GM21528 (cell line): Measurements from ENCODE around the gene MFRP.

ENCODE experiments used
- ATAC-seq: cut with Tn5 transposase; IDR thresholded peaks from one replicate; pipeline ENCODE4 v1.9.1; 2021; ENCODE audit warnings: mild to moderate bottlenecking, moderate library complexity; ENCODE audit not compliant: unreplicated experiment, low FRiP score

MFRP gene

GRCh38 chr11:119319136-119319699 lies 27.3 kb downstream of the MFRP start:
- ATAC-seq = no peak

- ATAC-seq = no peak
Measured at GRCh38 chr11:119318240-119319135, 28.0 kb downstream of the MFRP start.

GRCh38 chr11:119317592-119318239 lies 28.8 kb downstream of the MFRP start:
- ATAC-seq = no peak

- ATAC-seq = no peak
Measured at GRCh38 chr11:119316729-119317591, 29.5 kb downstream of the MFRP start, which contains the start of gene MCAM. MCAM (minus strand) TSS chr11:119317130; CDS start chr11:119317101, 29 bp downstream.

GRCh38 chr11:119316016-119316728 lies 30.3 kb downstream of the MFRP start:
- no peak for ATAC-seq

- ATAC-seq = no peak
Measured at GRCh38 chr11:119315131-119316015, 31.1 kb downstream of the MFRP start.

- no peak for ATAC-seq
Measured at GRCh38 chr11:119314726-119315125, 31.8 kb downstream of the MFRP start.

- ATAC-seq = no peak
Measured at GRCh38 chr11:119310682-119311052, 35.8 kb downstream of the MFRP start.

- no peak for ATAC-seq
Measured at GRCh38 chr11:119309953-119310681, 36.4 kb downstream of the MFRP start.

GRCh38 chr11:119309411-119309810 lies 37.1 kb downstream of the MFRP start:
- ATAC-seq = no peak

GRCh38 chr11:119307974-119308373 lies 38.5 kb downstream of the MFRP start:
- no peak for ATAC-seq

- no peak for ATAC-seq
Measured at GRCh38 chr11:119307219-119307618, 39.3 kb downstream of the MFRP start.

GRCh38 chr11:119306373-119306890 lies 40.1 kb downstream of the MFRP start:
- ATAC-seq = no peak

- no peak for ATAC-seq
Measured at GRCh38 chr11:119305556-119306372, 40.7 kb downstream of the MFRP start.

GRCh38 chr11:119303227-119303718 lies 43.2 kb downstream of the MFRP start:
- no peak for ATAC-seq

- ATAC-seq = no peak
Measured at GRCh38 chr11:119300198-119300964, 46.1 kb downstream of the MFRP start.
